Activated CD4-positive, alpha-beta T cell treated with anti-CD3 and anti-CD28 coated beads, Interleukin-2, amount 50 U/mL, for 16 hours (primary cell): Measurements from ENCODE around the gene HSD11B2.
"Not testable (repeated sequence)": the region's sequence is repeated elsewhere in the genome, so short reads cannot be mapped to it uniquely, and the experiment has no call there.

ENCODE experiments used
- DNase-seq: peaks from one replicate; pipeline ENCODE4 v3.0.0-alpha.2; 2020

The HSD11B2 gene

DNA sequence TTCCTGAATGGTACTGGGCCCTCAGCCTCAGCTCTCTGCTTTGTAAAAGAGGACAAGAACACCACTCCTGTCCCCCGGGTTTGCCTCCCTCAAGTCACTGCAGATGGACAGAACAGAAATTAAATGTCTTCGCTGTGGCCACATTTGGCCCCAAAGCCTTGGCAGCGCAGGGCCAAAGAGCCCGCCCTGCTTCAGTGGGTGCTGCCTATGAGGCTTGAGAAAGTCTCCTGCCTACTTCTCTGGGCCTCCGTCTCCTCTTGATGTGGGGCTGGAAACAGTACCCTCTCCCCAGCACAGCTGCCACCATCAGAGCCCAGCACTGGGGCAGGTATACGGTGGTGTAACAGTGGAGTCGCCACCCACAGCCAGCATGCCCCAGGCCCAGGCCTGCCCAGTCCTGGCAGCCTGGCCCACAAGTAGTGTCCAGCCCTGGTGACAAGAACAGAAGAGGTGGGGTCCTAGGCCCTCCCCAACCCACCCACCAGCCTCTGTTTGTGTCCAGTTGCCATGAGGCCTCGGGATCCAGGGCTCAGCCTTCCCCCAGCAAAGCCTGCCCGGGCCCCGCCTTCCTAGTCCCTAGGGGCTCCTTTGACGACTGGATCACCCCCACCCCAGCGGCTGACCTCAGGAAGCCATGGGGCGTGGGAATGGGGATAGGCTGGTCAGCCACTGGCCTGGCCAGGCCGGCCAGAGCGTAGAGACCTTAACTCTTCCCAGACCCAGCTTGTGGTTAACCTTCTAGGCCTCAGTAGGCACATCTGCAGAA is 33.7 kb upstream of the HSD11B2 start:
- no peak for DNase-seq

DNA sequence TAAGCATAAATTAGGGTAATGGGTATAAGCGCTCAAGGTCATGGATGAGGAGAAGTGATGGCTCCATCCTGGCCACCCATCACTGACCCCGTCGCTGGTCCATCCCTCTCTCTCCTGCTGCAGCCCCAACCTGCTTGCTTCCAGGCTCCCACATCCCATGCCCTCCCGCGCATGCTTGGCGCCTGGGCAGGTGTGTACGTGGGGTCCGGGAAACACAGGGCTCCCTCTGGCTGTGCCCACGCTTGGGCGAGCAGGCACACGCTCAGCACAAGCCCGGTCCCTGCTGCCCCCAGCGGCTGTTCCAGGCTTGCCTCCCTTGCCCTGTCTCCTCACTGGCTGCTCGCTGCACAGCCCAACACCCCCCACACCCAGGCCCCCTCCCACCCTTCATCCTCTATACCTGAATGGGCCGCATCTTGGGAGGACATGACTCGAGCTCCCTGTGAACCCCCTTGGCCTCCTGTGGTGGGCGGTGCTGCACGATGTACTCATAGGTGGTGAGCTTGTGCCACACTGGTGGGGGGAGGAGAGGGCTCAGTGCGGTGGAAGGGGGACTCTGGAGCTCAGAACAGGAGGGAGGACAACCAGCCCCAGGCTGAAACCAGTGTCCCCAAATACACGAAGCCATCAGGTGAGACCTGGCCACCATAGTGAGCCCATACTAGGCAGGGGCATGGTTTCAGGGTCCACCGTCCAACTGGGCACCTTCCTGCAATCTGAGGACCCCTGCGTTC is 32.9 kb upstream of the HSD11B2 start:
- DNase-seq: no peak

DNA sequence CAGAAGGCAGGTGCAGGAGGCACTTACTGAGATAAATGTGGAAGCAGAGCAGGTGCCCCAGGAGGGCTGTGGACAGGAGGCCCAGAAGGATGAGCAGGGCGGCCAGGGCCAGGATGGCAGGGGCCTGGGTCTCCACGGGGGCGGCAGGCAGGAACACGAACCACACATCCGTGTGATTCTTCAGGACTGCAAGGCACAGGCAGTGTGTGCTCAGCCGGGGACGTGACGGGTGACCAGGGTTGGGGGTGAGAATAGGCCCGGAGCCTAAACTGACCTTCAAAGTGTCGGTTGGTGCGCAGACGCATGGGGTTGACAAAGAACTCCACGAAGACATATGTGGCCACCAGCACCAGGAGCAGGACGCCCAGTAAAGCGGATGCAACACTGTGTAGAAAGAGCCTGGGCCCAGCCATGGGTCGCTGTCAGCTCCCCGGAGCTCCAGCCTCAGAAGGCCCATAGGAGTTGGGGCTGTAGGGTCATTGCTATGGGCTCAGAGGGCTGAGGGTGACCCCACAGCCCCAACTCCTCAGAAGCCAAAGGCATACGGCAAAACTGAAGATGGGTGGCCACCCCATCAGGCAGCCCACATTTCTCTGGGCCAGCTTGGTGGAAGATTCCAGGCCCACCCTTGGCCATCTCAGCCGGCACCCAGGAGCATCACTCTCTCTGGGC is 32.2 kb upstream of the HSD11B2 start:
- no peak for DNase-seq

DNA sequence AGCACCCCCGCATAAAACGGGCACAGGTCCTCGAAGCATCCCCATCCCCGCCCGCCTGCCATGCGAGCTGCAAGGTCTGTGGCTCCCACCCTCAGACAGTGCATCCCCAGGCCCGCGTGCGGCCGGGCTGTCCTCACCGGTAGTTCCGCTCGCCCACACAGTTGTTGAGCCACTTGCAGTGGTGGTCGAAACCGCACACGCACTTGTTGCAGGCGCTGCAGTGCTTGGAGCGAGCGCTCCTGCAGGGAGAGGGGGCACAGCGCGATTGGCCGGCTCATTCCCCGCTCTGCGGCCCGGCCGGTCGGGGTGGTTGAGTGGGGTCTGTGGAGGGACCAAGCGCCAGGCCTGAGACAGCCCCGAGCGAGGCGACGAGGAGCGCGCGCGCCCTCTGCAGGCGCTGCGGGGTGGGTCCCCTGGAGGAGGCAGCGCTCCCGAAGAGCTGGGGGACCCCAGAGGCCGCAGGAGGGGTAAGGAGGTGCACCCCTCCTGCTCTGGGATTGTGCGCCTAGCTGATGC is 31.6 kb upstream of the HSD11B2 start:
- peak; percentile 48 for DNase-seq

DNA sequence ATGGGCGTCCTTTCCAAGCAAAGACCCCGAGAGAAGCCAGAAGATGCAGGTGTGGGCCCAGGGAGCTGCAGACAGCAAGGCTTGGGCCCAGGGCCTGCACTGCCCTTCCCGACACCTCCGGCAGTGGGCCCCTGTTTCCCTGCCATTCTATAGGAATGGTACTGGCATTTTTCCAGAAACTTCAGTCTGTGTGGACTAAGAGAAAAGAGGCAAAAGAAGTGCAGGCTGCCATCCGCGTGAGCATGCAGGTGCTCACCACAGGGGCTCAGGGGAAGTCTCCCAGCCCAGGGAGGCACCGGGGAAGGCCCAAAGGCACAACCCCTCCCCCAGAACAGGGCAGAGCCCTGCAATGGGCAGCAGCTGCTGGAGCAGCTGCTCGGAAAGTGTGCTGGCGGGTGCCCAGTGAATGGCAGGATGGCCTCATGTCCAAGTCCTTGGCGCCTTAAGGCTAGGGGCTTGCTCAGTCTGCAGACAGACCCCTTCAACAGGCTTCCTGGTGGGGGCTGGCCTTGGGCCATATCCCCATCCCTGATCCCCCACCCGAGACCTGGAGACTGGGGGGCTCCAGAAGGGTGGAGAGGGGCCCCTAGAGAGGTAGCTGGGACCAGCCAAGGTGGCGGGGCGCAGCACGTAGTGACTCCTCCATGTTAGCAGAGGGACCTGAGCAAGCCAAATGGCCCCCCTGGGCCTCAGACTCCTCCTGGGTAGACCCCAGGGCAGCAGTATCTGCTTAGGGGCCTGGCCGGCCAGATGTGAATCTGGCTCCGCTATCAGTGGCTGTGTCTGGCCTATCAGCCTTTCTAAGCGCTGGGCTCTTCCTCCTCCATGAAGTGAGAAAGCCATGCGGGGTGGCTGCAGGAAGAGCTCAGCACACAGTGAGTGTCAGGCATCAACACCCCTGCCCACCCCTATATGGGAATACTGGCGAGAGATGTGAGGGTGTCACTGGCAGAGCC is 30.9 kb upstream of the HSD11B2 start:
- no peak for DNase-seq

DNA sequence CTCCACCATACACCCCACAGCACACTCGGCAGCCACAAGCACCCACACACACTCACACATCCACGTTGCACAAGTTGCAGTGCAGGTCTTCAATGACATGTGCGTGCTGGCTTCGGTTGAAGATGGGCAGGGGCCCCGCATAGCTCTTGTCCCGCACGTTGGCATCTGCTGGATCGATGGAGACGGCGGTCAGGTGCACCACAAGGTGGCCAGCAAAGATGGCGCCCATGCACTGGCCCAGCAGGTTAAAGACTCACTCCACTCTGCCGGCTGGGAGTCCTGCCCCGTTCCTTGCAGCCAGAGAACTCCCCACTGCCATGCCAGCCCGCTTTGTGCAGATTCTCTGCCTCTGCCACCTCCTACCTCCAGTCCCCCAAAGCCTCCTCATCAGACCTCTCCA is 30.0 kb upstream of the HSD11B2 start:
- no peak for DNase-seq

DNA sequence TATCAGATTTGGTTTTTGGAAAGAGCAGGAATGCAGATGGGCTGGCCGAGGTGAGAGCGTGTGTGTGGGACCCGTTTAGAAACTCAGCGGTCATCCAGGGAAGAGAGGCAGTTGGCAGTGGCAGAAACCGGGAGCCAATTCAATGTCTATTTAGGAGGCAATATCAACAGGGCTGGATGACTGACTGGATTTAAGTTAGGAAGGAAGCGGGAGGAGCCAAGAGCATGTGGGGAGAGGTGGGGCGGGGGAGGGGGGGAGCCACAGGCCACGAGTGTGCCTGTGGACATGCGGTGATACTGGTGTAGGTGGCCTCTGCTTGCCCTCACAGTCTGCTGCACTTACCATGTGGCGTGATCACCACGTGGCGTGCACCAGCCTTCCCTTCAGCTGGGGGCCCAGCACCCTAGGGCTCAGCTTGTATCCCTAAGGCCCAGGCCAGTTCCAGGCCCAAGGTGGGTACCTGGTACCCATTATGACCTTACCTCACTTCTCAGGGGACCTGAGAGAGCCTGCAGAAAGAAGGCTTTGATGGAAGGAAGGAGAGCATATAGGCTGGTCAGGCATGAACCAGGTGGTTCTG is 26.9 kb upstream of the HSD11B2 start:
- no peak for DNase-seq

DNA sequence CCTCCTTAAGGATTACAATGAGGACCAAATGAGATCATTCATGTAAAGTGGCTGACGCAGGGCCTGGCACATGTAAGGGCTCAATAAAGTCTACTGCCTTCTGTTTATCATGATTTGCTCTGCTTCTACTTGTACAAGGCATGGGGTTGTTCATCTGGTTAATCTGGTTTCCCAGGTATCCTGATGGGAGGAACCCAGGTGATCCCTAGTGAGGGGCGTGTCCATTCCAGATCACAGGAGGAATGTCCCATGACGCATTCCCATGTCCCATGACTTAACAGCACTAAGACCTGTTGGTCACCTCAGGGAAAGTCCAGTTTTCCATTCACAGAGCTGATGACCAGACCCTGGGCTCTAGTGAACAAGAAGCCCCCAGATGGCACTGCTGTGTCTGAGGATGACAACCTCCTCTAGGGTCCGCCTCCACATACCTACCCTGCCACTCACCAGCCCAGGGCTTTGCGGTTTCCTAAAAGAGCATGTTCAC is 26.1 kb upstream of the HSD11B2 start:
- DNase-seq: no peak

DNA sequence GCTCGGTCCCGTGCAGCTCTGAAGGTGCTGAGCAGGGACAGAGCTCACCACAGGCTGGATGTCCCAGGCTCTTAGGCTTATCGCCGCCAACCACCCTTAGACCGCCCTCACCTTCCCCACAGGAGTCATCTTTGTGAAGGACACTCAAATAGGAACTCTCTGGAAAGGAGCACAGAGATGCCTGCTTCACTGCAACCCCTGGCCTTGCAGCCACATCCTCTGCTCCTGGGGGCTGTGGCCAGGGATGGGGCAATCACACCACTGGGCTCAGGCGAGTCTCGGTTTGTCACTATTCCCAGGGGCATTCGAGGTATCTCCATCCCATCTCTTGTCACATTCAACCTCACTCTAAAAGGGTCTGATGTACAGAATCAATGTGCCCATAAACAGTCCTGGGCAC is 25.6 kb upstream of the HSD11B2 start:
- DNase-seq: no peak

DNA sequence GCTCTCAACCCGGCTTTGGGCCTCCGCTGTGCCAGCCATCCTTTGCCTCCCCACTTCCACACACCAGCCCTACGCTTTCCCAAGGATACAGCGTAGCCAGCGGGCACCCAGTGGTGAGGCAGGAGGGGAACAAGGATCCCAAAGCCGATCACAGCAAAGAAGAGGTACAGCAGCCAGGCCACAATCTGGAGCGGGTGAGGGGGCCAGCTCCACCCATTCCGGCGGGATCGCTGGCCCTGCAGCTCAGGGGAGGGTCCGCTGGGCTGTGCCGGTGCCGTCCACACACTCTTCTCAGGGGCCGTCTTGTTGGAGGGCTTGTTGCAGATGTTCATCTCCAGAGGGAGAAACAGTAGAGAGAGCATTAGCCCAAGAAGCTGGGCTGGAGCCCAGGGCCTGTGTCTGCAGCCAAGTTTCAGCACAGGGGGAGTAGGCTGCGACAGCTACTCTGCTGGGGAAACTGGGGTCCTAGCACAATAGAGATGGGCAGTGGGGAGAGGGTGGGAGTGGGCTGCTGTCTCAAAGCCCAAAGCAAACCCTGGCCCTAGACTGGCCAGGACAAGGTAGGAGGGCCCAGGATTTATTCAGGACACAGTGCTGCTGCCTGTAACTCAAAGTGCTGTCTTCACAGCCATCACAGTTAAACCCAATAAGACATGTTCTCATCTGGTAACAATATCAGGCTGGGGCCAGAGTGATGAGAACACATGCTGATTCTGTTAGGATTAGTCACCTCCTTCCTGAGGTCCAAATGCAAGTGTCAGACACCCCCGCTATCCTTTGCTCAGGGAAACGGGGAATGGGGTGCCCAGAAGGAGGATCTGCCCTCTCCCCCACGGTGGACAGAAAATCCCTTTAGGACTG is 24.6 kb upstream of the HSD11B2 start:
- DNase-seq: no peak

DNA sequence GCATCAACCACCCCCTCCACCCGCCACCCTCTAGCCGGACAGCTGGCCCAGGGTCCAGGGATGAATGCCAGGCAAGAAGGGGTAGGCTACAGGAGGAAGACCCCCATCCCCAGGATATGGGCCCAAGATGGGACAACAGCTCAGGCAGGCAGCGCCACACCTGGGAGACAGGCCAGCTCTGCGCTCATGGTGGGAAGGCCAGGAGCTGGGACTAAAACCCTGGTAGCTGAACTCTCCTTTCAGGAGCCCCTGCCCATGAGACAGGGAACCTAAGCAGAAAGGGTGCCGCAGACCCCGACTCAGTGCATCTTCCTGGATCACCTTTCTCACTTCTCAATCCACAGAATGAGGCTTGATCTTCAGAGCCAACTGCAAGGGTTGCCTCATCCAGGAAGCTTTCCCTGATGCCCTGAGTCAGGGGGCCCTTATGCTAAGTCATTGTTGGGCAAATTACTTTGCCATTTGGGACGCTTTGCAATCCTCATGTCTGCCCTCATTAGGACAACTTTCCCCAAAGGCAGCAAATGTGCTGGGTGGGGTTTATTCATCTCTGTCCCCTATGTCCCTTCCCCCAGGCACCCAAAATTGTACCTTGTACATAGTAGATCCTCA is 23.6 kb upstream of the HSD11B2 start:
- DNase-seq: no peak

DNA sequence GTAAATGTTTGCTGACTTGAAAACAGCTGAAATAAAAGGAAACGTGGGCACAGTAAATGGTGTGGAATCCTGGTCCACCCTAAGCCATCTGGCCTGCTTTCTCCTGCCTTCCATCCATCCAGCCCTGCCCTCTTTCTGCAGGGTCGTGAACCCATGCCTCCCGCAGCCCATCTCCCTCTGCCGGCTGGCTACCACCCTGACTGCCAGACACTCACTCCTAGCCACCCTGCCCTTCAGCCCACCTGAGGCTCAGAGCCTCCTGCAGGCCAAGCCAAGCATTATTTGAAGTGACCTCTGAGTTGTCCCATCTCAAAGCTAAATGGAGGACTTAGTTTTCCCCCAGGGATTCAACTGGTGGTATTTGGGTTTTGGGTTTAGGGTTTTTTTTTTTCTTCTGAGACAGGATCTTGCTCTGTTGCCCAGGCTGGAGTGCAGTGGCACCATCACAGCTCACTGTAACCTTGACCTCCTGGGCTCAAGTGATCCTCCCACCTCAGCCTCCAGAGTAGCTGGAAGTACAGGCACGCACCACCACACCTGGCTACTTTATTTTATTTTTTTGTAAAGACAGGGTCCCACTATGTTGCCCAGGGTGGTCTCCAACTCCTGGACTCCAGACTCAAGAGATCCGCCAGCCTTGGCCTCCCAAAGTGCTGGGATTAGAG is 23.0 kb upstream of the HSD11B2 start:
- DNase-seq: no peak

DNA sequence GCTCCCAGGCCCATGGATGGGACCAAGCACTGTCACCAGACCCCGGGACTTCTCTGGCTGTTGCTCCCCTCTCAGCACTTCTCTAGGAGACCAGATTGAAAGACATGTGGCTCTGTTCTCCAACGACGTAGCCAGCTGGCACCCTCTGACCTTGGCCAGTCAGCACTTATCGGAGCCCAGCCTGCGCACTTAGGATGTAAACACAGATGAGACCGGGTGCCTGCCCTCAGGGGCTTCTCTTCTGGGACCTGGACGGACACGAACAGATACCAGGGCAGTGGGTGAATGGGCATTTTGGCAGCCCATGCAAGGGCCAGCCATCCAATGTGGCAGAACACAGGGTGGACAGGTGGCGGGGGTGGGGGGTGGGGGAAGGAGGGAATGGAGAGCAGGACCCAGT is 21.3 kb upstream of the HSD11B2 start:
- no peak for DNase-seq

DNA sequence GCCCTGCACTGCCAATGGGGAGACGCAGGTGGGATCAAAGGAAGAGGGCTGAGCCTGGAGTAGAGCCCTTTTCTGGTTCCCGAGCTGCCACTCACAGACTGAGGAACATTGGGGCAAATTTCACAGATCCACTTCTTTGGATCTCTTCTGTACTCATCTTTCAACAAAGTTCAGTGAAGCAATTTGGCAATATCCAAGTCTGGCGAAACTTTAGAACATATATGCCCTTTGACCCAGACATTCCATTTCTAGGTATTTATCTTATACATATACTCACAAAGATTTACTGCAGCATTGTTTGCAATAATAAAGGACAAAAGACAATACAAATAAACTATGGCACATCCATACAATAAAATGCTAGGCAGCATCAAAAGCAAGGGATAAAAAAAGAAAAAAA is 19.6 kb upstream of the HSD11B2 start:
- no peak for DNase-seq

DNA sequence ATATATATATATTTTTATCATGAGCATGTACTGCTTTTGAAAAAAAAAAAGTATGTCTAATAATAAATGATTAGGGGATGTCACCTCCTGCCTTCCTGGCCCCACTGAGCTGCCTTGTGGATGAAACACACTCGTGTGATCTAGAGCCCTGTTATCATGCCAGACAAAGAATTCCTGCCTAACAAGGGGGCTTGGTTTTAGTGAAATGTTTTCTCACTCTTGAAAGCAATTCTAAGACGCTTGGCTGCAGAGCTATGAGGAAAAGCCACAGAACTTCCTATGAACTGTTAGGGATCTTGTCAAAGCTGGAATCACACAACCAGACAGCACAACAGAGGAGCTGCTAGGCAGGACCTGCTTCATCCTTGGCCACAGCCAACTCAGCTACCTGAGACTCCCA is 18.6 kb upstream of the HSD11B2 start:
- DNase-seq: no peak

DNA sequence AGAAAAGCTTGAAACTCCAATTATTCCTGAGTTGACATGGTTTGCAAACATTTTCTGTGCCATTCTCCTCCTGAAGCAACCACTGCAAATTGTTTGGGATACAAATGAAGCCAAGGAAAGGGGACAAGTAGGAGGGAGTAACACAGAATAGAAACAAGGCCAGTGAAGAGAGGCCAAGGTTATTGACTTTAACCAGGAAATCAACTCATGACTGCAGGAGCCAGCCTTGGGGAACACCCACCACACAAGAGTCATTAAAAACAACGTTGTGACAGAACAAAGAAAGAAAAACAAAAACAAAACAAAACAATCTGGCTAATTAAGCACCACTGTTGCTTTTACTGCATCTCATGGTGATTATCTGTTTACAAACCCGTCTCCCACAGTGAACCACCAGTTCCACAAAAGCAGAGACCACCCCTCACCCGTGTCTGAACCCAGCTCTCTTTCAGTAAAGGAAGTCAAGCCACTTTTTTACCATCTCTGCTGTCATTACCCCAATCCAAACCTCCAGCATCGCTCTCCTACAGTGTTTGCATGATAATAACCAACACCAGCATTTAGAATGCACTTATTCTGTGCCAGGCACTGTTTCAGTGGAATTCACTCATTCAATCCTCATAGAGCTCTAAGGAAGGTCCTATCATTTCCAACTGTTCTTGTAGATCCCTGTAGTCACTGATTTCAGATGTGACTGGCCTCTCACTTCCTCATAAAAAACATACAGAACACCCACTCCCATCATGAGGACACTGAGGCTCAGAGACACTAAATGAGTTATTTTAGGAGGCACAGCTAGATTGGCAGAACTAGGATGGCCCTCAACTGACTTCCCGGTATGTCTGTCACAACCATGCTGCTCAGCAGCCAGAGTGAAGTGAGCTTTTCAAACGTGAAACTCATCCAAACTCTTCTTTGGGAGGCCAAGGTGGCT is 16.7 kb upstream of the HSD11B2 start:
- no peak for DNase-seq

DNA sequence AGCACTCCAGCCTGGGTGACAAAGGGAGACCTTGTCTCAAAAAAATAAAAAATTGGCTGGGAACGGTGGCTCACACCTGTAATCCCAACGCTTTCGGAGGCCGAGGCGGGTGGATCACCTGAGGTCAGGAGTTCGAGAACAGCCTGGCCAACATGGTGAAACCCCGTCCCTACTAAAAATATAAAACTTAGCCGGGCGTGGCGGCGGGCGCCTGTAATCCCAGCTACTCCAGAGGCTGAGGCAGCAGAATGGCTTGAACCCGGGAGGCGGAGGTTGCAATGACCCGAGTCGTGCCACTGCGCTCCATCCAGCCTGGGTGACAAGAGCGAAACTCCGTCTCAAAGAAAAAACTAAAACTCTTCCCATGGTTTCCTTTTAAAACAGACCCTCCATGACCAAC is 15.5 kb upstream of the HSD11B2 start:
- not testable (repeated sequence) for DNase-seq

DNA sequence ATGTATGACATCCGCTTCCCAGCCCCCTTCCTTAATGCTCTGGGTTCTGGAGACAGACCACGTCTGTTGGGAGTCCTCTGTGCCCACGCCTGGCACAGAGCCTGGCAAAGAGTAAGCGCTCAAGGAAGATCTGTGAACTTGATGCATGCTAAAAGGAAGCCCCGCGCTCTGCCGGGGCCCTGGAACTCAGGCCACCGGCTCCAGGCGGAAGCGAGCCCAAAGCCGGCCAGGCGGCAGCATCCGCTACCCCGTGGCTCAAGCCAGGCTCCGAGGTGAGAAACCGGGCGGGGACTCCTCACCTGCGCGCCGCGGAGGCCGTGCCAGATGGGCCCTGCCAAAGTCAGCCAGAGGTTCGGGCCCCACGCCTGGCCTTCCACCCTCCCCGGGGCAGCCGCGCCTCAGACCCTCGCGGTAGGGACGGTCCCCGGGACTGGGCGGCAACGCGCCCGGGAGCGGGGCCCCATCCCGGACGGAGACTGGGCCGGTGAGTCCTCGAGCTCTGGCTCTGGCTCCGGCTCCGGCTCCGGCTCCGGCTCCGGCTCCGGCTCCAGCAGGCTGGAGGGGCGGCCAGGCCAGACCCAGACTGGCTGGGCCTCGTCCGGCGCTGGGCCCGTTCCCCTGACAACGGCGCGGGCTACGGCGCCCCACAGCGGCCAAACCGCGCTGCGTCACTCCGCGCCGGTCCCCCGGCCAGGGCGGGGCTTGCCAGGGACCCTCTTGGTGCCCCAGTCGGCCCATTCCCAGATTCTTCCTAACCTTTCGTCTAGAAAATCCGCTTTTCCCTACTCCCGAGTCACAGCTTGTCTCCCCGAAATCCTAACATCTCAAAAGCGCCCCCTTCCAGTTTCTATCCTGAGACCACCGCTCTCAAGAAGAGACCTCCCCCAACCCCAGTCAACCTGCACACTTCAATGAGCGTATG is 14.8 kb upstream of the HSD11B2 start, which contains the start of gene ZDHHC1:
Gene ZDHHC1 (minus strand): TSS at position 606 of the 922 bp plus-strand sequence. CDS start 8,702 bp downstream, outside the sequence.
- peak; percentile 41 for DNase-seq
